Stimulated activated CD4-positive, alpha-beta T cell treated with anti-CD3 and anti-CD28 coated beads, Interleukin-15, amount 100 ng/mL, for 24 hours (primary cell): ENCODE results near the gene PIGU.
"Not testable (repeated sequence)": the region's sequence is repeated elsewhere in the genome, so short reads cannot be mapped to it uniquely, and the experiment has no call there.

Experiments used
- DNase-seq: peaks from one replicate; pipeline ENCODE4 v3.0.0-alpha.2; 2020

PIGU gene

DNA sequence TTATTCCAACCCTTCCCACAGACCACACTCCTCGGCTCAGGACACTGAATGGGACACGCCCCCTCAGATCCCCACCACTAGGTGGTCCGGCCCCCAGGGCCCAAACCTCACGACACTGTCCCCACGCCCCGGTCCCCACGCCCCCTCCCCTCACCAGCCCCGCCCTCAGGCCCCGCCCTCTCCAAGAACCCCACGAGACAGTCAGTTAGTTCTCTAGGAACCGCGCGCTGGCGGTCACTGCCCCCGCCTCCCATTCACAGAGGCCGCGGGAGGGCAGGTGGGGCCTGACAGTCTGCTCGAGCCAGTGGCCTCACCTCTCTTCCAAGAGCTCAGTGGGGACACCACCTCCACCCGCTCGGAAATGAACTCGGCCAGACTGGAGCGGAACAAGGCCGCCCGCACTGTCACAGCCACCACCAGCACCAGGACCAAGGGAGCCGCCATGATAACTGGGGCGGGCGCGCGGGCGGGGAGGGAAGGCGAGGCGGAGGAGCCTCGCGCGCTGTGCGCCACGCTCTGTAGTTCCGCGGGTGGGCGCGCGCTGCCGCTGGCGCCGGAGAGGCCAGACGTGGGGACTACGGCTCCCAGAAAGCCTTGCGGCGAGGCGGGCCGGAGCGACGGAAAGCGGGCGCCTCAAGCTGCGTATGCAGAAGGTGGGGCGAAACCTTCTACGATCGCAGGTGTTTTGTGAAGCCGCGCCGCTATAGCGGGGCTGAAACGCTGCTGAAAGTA is at the start of gene PIGU:
TSS of gene PIGU (minus strand) at position 451 of the 732 bp plus-strand sequence. CDS start at position 444, 7 bp downstream.
- peak; percentile 97 for DNase-seq

- DNase-seq, result no peak
These were observed 47.3 kb upstream of the PIGU start for GRCh38 chr20:34724172-34724571.

- DNase-seq, result not testable (repeated sequence)
These were observed 45.7 kb upstream of the PIGU start for GRCh38 chr20:34722560-34722959.

GRCh38 chr20:34720266-34720665 is 43.4 kb upstream of the PIGU start:
- DNase-seq, result no peak

GRCh38 chr20:34719242-34720017 is 42.5 kb upstream of the PIGU start:
- DNase-seq, result not testable (repeated sequence)

DNA sequence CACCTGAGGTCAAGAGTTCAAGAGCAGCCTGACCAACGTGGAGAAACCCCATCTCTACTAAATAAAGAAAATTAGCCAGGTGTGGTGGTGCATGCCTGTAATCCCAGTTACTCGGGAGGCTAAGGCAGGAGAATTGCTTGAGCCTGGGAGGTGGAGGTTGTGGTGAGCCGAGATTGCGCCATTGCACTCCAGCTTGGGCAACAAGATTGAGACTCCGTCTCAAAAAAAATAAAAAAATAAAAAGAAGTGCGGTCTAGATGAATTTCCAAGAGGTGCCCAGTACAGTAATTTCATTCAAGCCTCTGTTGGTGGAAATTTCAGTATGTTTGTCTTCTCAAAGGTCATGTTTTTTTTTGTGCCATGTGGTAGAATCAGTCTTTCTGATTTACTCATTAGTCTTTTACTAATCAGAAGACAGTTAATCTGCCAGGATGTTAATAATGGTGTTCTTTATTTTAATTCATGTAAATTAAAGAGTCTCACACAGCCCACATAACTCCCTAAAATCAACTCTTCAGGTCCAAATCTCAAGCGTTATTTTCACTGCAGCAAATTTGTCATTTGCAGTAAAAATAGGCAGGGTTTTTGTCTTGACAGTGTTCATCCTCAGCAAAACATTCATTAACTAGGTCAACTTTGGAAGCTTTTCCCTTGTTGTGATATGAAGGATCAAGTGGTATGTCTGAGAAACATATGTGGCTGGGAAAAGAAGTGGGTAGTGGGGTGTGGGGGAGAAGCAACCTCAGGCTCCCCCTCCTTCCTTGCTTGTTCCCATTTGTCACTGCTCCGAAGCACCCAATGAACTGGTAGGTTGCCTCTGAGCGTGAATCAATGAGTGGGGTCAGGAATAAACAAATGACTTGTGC is 40.6 kb upstream of the PIGU start:
- DNase-seq, result no peak

DNA sequence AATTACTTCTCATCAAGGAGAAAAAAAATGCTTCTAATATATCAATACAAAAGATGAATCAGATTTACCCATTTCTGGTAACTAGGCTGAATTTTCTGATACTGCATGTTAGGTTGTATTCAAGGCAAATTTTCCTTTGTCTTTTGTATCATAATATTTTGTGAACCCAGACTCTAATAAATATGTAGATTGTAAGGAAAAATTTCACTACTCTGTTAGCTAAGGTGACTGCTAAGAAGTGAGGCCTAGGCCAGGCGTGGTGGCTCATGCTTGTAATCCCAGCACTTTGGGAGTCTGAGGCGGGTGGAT is 40.0 kb upstream of the PIGU start:
- no peak for DNase-seq

GRCh38 chr20:34715384-34715783 is 38.5 kb upstream of the PIGU start:
- DNase-seq, result no peak

GRCh38 chr20:34713944-34714515 is 37.1 kb upstream of the PIGU start:
- DNase-seq, result not testable (repeated sequence)

GRCh38 chr20:34713194-34713943 is 36.5 kb upstream of the PIGU start:
- peak; percentile 22 for DNase-seq

- DNase-seq, result no peak
These were observed 35.8 kb upstream of the PIGU start for GRCh38 chr20:34712525-34713192.

DNA sequence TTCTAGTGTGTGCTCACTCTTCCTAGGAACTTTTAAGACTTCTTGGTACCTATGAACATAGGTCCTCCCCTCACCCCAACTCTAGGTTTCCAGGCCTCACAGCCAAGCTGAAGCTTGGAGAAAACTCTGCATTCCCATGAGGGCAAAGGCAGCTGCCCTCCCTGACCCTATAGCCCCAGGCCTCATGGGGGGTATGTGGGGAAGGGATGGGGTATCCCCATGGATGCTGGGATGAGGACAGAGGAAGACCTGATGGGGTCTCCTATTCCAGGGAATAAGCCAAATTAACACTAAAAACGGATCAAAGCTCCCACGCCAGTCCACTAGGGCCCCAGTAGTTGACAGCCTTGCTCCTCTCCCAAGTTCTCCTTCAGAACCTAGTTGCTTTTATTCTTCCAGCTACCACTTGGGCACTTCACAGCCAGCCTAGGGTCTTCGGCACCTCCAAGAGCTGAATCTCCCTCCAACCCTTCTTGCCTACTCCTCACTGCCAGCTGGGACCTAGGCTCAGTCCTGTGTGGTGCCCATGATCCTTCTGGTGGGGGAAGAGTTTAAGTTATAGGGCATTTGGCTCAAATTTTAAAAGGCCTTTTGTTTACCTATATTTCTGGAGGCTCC is 35.0 kb upstream of the PIGU start:
- no peak for DNase-seq

GRCh38 chr20:34710861-34711574 is 34.1 kb upstream of the PIGU start:
- no peak for DNase-seq

- DNase-seq, result no peak
These were observed 33.6 kb upstream of the PIGU start for GRCh38 chr20:34710568-34710839.

DNA sequence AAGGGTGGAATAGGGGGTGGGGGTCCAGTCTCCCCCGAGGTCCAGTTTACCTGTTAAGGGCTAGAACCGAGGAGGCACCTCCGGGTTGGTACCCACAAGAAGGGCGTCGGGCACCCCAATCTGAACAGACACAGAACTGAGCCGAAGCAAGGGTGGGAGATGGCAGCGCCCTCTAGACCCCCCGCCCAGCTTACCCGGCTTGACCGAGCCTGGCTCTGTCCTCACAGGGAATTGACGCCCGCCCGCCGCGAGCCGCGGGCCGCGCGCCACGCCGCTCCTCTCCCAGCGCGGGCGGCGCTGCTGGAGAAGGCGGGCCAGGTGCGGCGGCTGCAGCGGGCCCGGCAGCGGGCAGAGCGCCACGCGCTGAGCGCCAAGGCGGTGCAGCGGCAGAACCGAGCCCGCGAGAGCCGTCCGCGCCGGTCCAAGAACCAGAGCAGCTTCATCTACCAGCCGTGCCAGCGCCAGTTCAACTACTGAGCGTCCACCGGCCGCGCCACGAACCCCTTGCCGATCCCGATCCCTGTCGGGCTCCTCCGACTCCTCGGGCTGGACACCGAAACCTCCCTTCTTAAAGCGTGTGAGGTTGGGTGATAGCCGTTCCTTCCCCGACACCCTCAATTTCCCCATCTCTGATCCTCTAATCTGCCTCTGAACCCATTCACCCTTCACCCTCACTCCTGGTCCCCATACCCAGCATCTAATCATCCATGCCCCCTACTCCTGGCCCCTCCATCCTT is 33.1 kb upstream of the PIGU start:
- peak; percentile 78 for DNase-seq

GRCh38 chr20:34709044-34709830 is 32.3 kb upstream of the PIGU start:
- peak; percentile 87 for DNase-seq

- peak; percentile 66 for DNase-seq
These were observed 31.7 kb upstream of the PIGU start for GRCh38 chr20:34708621-34709043.

DNA sequence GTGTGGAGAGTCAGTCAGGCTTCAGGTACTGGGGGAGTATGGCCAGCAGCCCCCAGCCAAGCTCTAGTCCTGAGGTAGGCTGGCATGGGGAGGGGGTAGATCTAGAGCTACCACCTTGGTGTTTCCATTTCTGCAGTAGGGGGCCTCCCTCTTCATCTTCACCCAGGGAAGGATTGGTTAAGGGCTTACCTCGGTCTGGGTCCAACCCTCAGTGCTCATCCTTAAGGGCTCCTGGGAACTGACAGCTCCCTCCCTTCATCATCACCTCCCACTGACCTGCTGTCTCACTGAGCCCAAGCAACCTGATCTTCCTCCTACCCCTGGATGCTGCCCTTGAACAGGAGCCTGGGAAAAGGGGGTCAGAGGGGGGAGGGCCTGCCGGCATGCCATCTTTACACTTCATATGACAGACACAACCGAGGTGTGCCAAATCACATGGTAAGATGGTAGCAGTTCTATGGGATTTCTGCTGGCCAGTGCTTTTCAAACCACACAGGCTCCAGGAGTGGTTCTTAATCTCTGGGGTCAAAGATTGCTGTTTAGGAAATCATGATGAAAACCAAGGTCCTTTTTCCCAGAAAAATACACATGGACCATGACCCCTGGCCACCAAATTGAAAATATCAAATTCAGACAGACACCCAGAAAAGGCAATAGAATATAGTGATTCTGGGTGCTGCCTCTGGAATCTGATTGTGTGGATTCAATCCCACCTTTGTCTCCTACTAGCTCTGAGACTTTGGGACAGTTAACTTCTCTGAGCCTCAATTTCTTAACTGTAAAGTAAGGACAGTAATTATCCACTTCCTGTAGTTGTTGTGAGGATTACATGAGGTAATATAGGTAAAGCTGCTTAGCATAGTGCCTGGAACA is 30.3 kb upstream of the PIGU start:
- no peak for DNase-seq
